IMR-90 (cell line): Measurements from ENCODE around the gene CATSPER3. TPM values are rescaled to one million over a fixed set of nuclear protein-coding genes. Genes with fewer than 3 reads are reported as not detected.

Experiments used
- ATAC-seq: fragments of 200-7000 bp; cut with Tn5 transposase; 2 replicates; pipeline ENCODE4 v1.9.1; 2020; ENCODE audit warnings: low read depth, mild to moderate bottlenecking, moderate library complexity
- BruUV-seq: library from RNA; stranded (reverse); fragments of 400-500 nt; replicated peaks from 2 replicates; lab custom pipeline; 2021; lab: Mats Ljungman, UMichigan
- CTCF ChIA-PET: fragments of 300-600 bp; formaldehyde crosslinking; extraction: SDS; loops from one replicate; lab custom pipeline; 2021; ENCODE audit warnings: antibody characterized with exemption; lab: Yijun Ruan, JAX
- POLR2A ChIA-PET: fragments of 300-600 bp; sonication (Branson Sonifier 250); formaldehyde crosslinking; loops from one replicate; lab custom pipeline; 2022; ENCODE audit warnings: antibody characterized with exemption; ENCODE audit not compliant: unreplicated experiment; lab: Charles Lee
- DNase-seq: peaks from one replicate; pipeline ENCODE4 v3.0.0; 2013
- H2AFZ ChIP-seq: replicated peaks from 2 replicates; pipeline ENCODE3; 2013; ENCODE audit warnings: low read length, mild to moderate bottlenecking; ENCODE audit not compliant: poor library complexity
- H2AK5ac ChIP-seq: 2 replicates; pipeline ENCODE4 v1.6.1; 2013; ENCODE audit warnings: low read depth, low read length, inconsistent platforms
- H2AK9ac ChIP-seq: replicated peaks from 2 replicates; pipeline ENCODE3; 2013; ENCODE audit warnings: mild to moderate bottlenecking, low read depth, low read length, moderate library complexity; ENCODE audit not compliant: poor library complexity
- H2BK120ac ChIP-seq: 2 replicates; pipeline ENCODE4 v1.6.1; 2013; ENCODE audit warnings: low read depth, low read length, inconsistent platforms
- H2BK15ac ChIP-seq: 3 replicates; pipeline ENCODE4 v1.6.1; 2013; ENCODE audit warnings: low read depth, low read length, inconsistent platforms
- H2BK20ac ChIP-seq: 2 replicates; pipeline ENCODE4 v1.6.1; 2013; ENCODE audit warnings: low read depth, mild to moderate bottlenecking, inconsistent platforms, low read length, moderate library complexity
- H2BK5ac ChIP-seq: 2 replicates; pipeline ENCODE4 v1.6.1; 2013; ENCODE audit warnings: mild to moderate bottlenecking, low read depth, low read length, inconsistent platforms; ENCODE audit not compliant: poor library complexity, severe bottlenecking
- H3K14ac ChIP-seq: replicated peaks from 2 replicates; pipeline ENCODE4 v1.6.1; 2013; ENCODE audit warnings: low read depth, low read length, inconsistent platforms
- H3K18ac ChIP-seq: 2 replicates; pipeline ENCODE4 v1.6.1; 2013; ENCODE audit warnings: low read depth, low read length, control low read depth
- H3K23ac ChIP-seq: 2 replicates; pipeline ENCODE4 v1.6.1; 2013; ENCODE audit warnings: low read depth, low read length, inconsistent platforms
- H3K27ac ChIP-seq: 2 replicates; pipeline ENCODE4 v1.5.1; 2013; ENCODE audit warnings: mild to moderate bottlenecking, control low read depth, low read length; ENCODE audit not compliant: insufficient read depth
- H3K27me3 ChIP-seq: 2 replicates; pipeline ENCODE4 v1.6.1; 2013; ENCODE audit warnings: low read length; ENCODE audit not compliant: control insufficient read depth, insufficient read depth
- H3K36me3 ChIP-seq: 2 replicates; pipeline ENCODE4 v1.6.1; 2013; ENCODE audit warnings: low read length, mixed read lengths; ENCODE audit not compliant: control insufficient read depth, insufficient read depth
- H3K4ac ChIP-seq: 2 replicates; pipeline ENCODE4 v1.6.1; 2013; ENCODE audit warnings: low read depth, low read length, inconsistent platforms
- H3K4me1 ChIP-seq: 2 replicates; pipeline ENCODE4 v1.6.1; 2013; ENCODE audit warnings: low read length, mixed read lengths; ENCODE audit not compliant: control insufficient read depth, insufficient read depth
- H3K4me2 ChIP-seq: 2 replicates; pipeline ENCODE4 v1.6.1; 2013; ENCODE audit warnings: low read depth, mild to moderate bottlenecking, control low read depth, low read length, moderate library complexity
- H3K4me3 ChIP-seq: 2 replicates; pipeline ENCODE4 v1.5.1; 2013; ENCODE audit warnings: low read depth, mild to moderate bottlenecking, control low read depth, low read length, moderate library complexity; ENCODE audit not compliant: insufficient read depth
- H3K56ac ChIP-seq: 2 replicates; pipeline ENCODE4 v1.6.1; 2013; ENCODE audit warnings: low read length, inconsistent platforms; ENCODE audit not compliant: insufficient read depth; ENCODE audit errors: extremely low read depth
- H3K79me1 ChIP-seq, 2 experiments: 2 replicates each; pipeline ENCODE4 v1.6.1; 2013; ENCODE audit warnings: low read length in 2 of 2, inconsistent platforms in 1 of 2, low read depth in 1 of 2
- H3K9ac ChIP-seq: 2 replicates; pipeline ENCODE4 v1.6.1; 2013; ENCODE audit warnings: low read depth, low read length, control low read depth
- H3K9me1 ChIP-seq: 2 replicates; pipeline ENCODE4 v1.6.1; 2013; ENCODE audit warnings: low read length, inconsistent platforms; ENCODE audit not compliant: insufficient read depth
- H3K9me3 ChIP-seq: 2 replicates; pipeline ENCODE4 v1.6.1; 2013; ENCODE audit warnings: low read length; ENCODE audit not compliant: control insufficient read depth, insufficient read depth
- H4K20me1 ChIP-seq: 2 replicates; pipeline ENCODE4 v1.6.1; 2013; ENCODE audit warnings: low read length, inconsistent platforms; ENCODE audit not compliant: insufficient read depth
- H4K5ac ChIP-seq: 2 replicates; pipeline ENCODE4 v1.6.1; 2013; ENCODE audit warnings: mild to moderate bottlenecking, low read depth, low read length, control low read depth
- H4K8ac ChIP-seq, 2 experiments: 2 replicates each; pipeline ENCODE4 v1.6.1; 2013; ENCODE audit warnings: low read depth in 2 of 2, low read length in 2 of 2, control low read depth in 1 of 2, inconsistent platforms in 1 of 2
- H4K91ac ChIP-seq: 2 replicates; pipeline ENCODE4 v1.6.1; 2013; ENCODE audit warnings: low read depth, low read length, inconsistent platforms; ENCODE audit not compliant: insufficient read depth
- ELK1 ChIP-seq: fragments of 150-350 bp; IDR thresholded peaks from 2 replicates; pipeline ENCODE4 v1.6.1; 2016; ENCODE audit warnings: low read depth, mild to moderate bottlenecking, low read length, moderate library complexity, borderline replicate concordance
- MAFK ChIP-seq: IDR thresholded peaks from 2 replicates; pipeline ENCODE4 v1.6.1; 2012; ENCODE audit warnings: low read depth, low read length, improper control_type of control experiment
- MAZ ChIP-seq: IDR thresholded peaks from 2 replicates; pipeline ENCODE4 v1.6.1; 2012; ENCODE audit warnings: low read depth, mild to moderate bottlenecking, low read length, improper control_type of control experiment, moderate library complexity, borderline replicate concordance
- RAD21 ChIP-seq: IDR thresholded peaks from 2 replicates; pipeline ENCODE4 v1.6.1; 2012; ENCODE audit warnings: low read length, improper control_type of control experiment
- WGBS, 2 experiments: methylation state at CpG; one replicate each; pipeline versions ENCODE4 v1.1.5 to v1.1.7; 2013; ENCODE audit warnings: missing lambda C conversion rate in 2 of 2; ENCODE audit not compliant: insufficient read length in 1 of 2; ENCODE audit errors: extremely low coverage in 2 of 2; 5-methylcytosine and 5-hydroxymethylcytosine counted together
- dilution Hi-C: fragments of 300-500 bp; cut with HindIII; formaldehyde crosslinking; loops from one replicate; pipeline ENCODE4 v1.14.3; 2018; ENCODE audit warnings: low sequenced_read_pairs; ENCODE audit not compliant: unreplicated experiment
- in situ Hi-C: fragments of 300-500 bp; cut with MboI; formaldehyde crosslinking; loops from 3 replicates; pipeline ENCODE4 v1.14.3; 2019; ENCODE audit warnings: low sequenced_read_pairs, inconsistent platforms, mixed read lengths
- intact Hi-C: fragments of 100-400 bp; cut with micrococcal nuclease; formaldehyde crosslinking; loops from 2 replicates; pipeline ENCODE4 v1.10.0; 2022
- polyA plus RNA-seq, 3 experiments: library from polyadenylated mRNA; depleted of rRNA; stranded (reverse); fragments of >200 nt; gene quantifications; 2 replicates each; pipeline ENCODE4 v1.2.3, GENCODE V29; 2012; ENCODE audit warnings: low replicate concordance in 1 of 3
- total RNA-seq: library from RNA; depleted of rRNA; stranded (reverse); fragments of >200 nt; gene quantifications from 2 replicates; pipeline ENCODE4 v1.2.3, GENCODE V29; 2012

CATSPER3 gene
- total and polyA plus RNA-seq, 2 of the 4 experiments (the other 2 are of a cell fraction): under 0.01 to 0.12 TPM

GRCh38 chr5:134982230-134982629 lies 14.5 kb downstream of the CATSPER3 start:
- Histone ChIP-seq H4K8ac (no peak overlapping the region), H3K14ac (no peak overlapping the region), H3K4me1 (no peaks in the 10 kb centered on the region), H3K79me1 (no peaks in the 10 kb centered on the region), H3K4me2 (no peak overlapping the region), H4K91ac (no peak overlapping the region), H3K4ac (no peak overlapping the region), H3K4me3 (no peak overlapping the region), H2BK20ac (no peak overlapping the region), H4K20me1 (no peaks in the 10 kb centered on the region), H3K18ac (no peak overlapping the region), H3K9me1 (no peaks in the 10 kb centered on the region), H2AK9ac (no peak overlapping the region), H2BK5ac (no peak overlapping the region), H2BK15ac (no peak overlapping the region), H3K56ac (no peak overlapping the region), H4K5ac (no peak overlapping the region), H2BK120ac (no peak overlapping the region), H3K27me3 (no peaks in the 10 kb centered on the region), H3K27ac (no peak overlapping the region), H2AK5ac (no peak overlapping the region), H3K9ac (no peak overlapping the region), H3K23ac (no peak overlapping the region), H2AFZ (no peak overlapping the region), H3K36me3 (no peaks in the 10 kb centered on the region), H3K9me3 (peaks cover 10% of the 10 kb centered on the region)
- DNase-seq (no peak), ATAC-seq (no peak)
- in situ Hi-C loops: no loop called here
- BruUV-seq: no TSS peak
- TF ChIP-seq ELK1 (no peak), MAFK (no peak), MAZ (no peak), RAD21 (no peak)
- dilution Hi-C loops: no loop called here
- intact Hi-C loops: no loop called here
- CTCF ChIA-PET: no interaction called here
- POLR2A ChIA-PET: no interaction called here
- no CpG with 5 or more reads among the region's 1 CpG for WGBS, 2 experiments
